Panc1 (cell line): ENCODE results near the gene MAP4K4. TPM values are rescaled to one million over a fixed set of nuclear protein-coding genes. Genes with fewer than 3 reads are reported as not detected.

ENCODE experiments used
- ATAC-seq: fragments of 200-7000 bp; cut with Tn5 transposase; 2 replicates; pipeline ENCODE4 v1.9.1; 2020; ENCODE audit warnings: mild to moderate bottlenecking, moderate library complexity
- BruUV-seq: library from RNA; stranded (reverse); fragments of 400-500 nt; replicated peaks from 2 replicates; lab custom pipeline; 2021; lab: Mats Ljungman, UMichigan
- CTCF ChIA-PET: fragments of 300-600 bp; sonication (Branson Sonifier 250); formaldehyde crosslinking; loops from one replicate; lab custom pipeline; 2022; ENCODE audit warnings: antibody characterized with exemption; lab: Charles Lee
- POLR2A ChIA-PET: fragments of 300-600 bp; sonication (Branson Sonifier 250); formaldehyde crosslinking; loops from one replicate; lab custom pipeline; 2022; ENCODE audit warnings: antibody characterized with exemption; lab: Charles Lee
- DNase-seq: peaks from one replicate; pipeline ENCODE4 v3.0.0-alpha.2; 2010; ENCODE audit warnings: low read depth, low spot score
- H3K27ac ChIP-seq: 2 replicates; pipeline ENCODE4 v1.5.1; 2011; ENCODE audit warnings: mild to moderate bottlenecking, low read length, inconsistent platforms
- H3K27me3 ChIP-seq: fragments of 200-500 bp; sonication (Bioruptor generic); 2 replicates; pipeline ENCODE4 v1.6.0; 2014; ENCODE audit warnings: low read length, inconsistent platforms; ENCODE audit not compliant: control insufficient read depth, insufficient read depth
- H3K36me3 ChIP-seq: fragments of 200-500 bp; sonication (Bioruptor generic); 2 replicates; pipeline ENCODE4 v1.5.1; 2014; ENCODE audit warnings: inconsistent platforms, mild to moderate bottlenecking, low read length, moderate library complexity; ENCODE audit not compliant: control insufficient read depth, insufficient read depth
- H3K4me1 ChIP-seq: 2 replicates; pipeline ENCODE4 v1.5.1; 2011; ENCODE audit warnings: inconsistent platforms, mild to moderate bottlenecking, low read length, moderate library complexity; ENCODE audit not compliant: control insufficient read depth, insufficient read depth
- H3K4me3 ChIP-seq, 2 experiments: 2 replicates each; pipeline ENCODE4 v1.5.1; 2011 to 2012; ENCODE audit warnings: low read depth in 2 of 2, low read length in 2 of 2, mild to moderate bottlenecking in 2 of 2, inconsistent platforms in 1 of 2, moderate library complexity in 1 of 2
- H3K9me3 ChIP-seq: fragments of 200-500 bp; sonication (Bioruptor generic); 2 replicates; pipeline ENCODE4 v1.5.1; 2014; ENCODE audit warnings: low read depth, mild to moderate bottlenecking, inconsistent platforms, low read length, moderate library complexity; ENCODE audit not compliant: control insufficient read depth, insufficient read depth
- CTCF ChIP-seq: fragments of 450-650 bp; IDR thresholded peaks from 2 replicates; pipeline ENCODE4 v1.5.1; 2017; ENCODE audit warnings: mild to moderate bottlenecking
- POLR2AphosphoS5 ChIP-seq: IDR thresholded peaks from 2 replicates; pipeline ENCODE4 v1.6.1; 2012; ENCODE audit warnings: mild to moderate bottlenecking, low read depth, low read length, moderate library complexity
- REST ChIP-seq, 2 experiments: IDR thresholded peaks; 2 replicates each; pipeline ENCODE4 v1.6.1; 2011 to 2012; ENCODE audit warnings: low read depth in 2 of 2, control low read depth in 1 of 2, low read length in 1 of 2, mild to moderate bottlenecking in 1 of 2, moderate library complexity in 1 of 2; ENCODE audit not compliant: insufficient read depth in 1 of 2
- SIN3A ChIP-seq: IDR thresholded peaks from 2 replicates; pipeline ENCODE4 v1.6.1; 2012; ENCODE audit warnings: low read depth, mild to moderate bottlenecking, low read length, moderate library complexity, borderline replicate concordance; ENCODE audit not compliant: insufficient read depth
- TCF7L2 ChIP-seq: IDR thresholded peaks from 2 replicates; pipeline ENCODE4 v1.6.1; 2011; ENCODE audit warnings: mild to moderate bottlenecking, low read depth, low read length, inconsistent platforms
- in situ Hi-C: cut with HindIII; loops from 2 replicates; pipeline ENCODE4 v1.10.0; 2016; ENCODE audit warnings: low sequenced_read_pairs, low pct_unique_long_range_greater_than_20kb
- intact Hi-C: fragments of 100-400 bp; cut with micrococcal nuclease; formaldehyde crosslinking; loops from one replicate; pipeline ENCODE4 v1.10.0; 2022; ENCODE audit not compliant: unreplicated experiment
- total RNA-seq: library from RNA; stranded (reverse); gene quantifications from one replicate; pipeline ENCODE4 v1.2.1, GENCODE V29; 2021; ENCODE audit not compliant: unreplicated experiment

The MAP4K4 gene
- total RNA-seq, 1 experiment from 2014 or later: 68.5 TPM

- in situ Hi-C loops (no loop called here), intact Hi-C loops (no loop called here)
Observed at GRCh38 chr2:101902169-101902568, 204.7 kb downstream of the MAP4K4 start.

GRCh38 chr2:101904916-101905315, 207.4 kb downstream of the MAP4K4 start:
- Histone ChIP-seq H3K9me3 (peaks cover 9% of the 10 kb centered on the region; the same call in 1 of the 2 replicates), H3K36me3 (no peaks in the 10 kb centered on the region), H3K27ac (no peak overlapping the region), H3K4me1 (no peaks in the 10 kb centered on the region), H3K4me3 (no peak overlapping the region), H3K27me3 (no peaks in the 10 kb centered on the region)
- POLR2A ChIA-PET: no interaction called here
- intact Hi-C loops: no loop called here
- in situ Hi-C loops: no loop called here
- TF ChIP-seq REST (IDR thresholded peaks at IDR 0.05; ENCODE audit: insufficient read depth in 1 of 2, low read depth in 2 of 2, low read length in 1 of 2) (no peak), SIN3A (no peak), CTCF (no peak), TCF7L2 (no peak), POLR2AphosphoS5 (no peak)
- BruUV-seq: no TSS peak
- DNase-seq: no peak
- no peak for ATAC-seq
- CTCF ChIA-PET: no interaction called here

More at GRCh38 chr2:101902169-101902568, 204.7 kb downstream of the MAP4K4 start:
- ATAC-seq (no peak), DNase-seq (no peak)
- Histone ChIP-seq H3K27ac (no peak overlapping the region), H3K9me3 (no peaks in the 10 kb centered on the region), H3K27me3 (no peaks in the 10 kb centered on the region), H3K4me1 (no peaks in the 10 kb centered on the region), H3K4me3 (no peak overlapping the region), H3K36me3 (no peaks in the 10 kb centered on the region)
- CTCF ChIA-PET: no interaction called here
- POLR2A ChIA-PET: no interaction called here
- TF ChIP-seq TCF7L2 (no peak), POLR2AphosphoS5 (no peak), SIN3A (no peak), REST (IDR thresholded peaks at IDR 0.05; ENCODE audit: insufficient read depth in 1 of 2, low read depth in 2 of 2, low read length in 1 of 2) (no peak), CTCF (no peak)
- no TSS peak for BruUV-seq
